ENCODE data around the gene AREL1.

AREL1 gene

GRCh38 chr14:74663884-74664283 lies 49.0 kb downstream of the AREL1 start:
- no peak overlapping the region for H3K4me3 ChIP-seq (ENCODE audit: low read depth, low read length)
- DNase-seq (ENCODE audit: low read depth), result no peak

GRCh38 chr14:74661726-74662450 lies 51.0 kb downstream of the AREL1 start:
- no peak overlapping the region for H3K4me3 ChIP-seq (ENCODE audit: low read depth, low read length)
- DNase-seq (ENCODE audit: low read depth), result no peak

GRCh38 chr14:74660863-74661262 lies 52.0 kb downstream of the AREL1 start:
- no peak overlapping the region for H3K4me3 ChIP-seq (ENCODE audit: low read depth, low read length)
- DNase-seq (ENCODE audit: low read depth), result no peak

- no peak overlapping the region for H3K4me3 ChIP-seq (ENCODE audit: low read depth, low read length)
- no peak for DNase-seq (ENCODE audit: low read depth)
These were observed 52.7 kb downstream of the AREL1 start for GRCh38 chr14:74660167-74660566.

GRCh38 chr14:74658535-74659131 lies 54.2 kb downstream of the AREL1 start:
- DNase-seq (ENCODE audit: low read depth), result no peak

GRCh38 chr14:74656964-74657363 lies 55.9 kb downstream of the AREL1 start:
- DNase-seq (ENCODE audit: low read depth), result no peak
- no peak overlapping the region for H3K4me3 ChIP-seq (ENCODE audit: low read depth, low read length)

More at GRCh38 chr14:74658535-74659131, 54.2 kb downstream of the AREL1 start:
- no peak overlapping the region for H3K4me3 ChIP-seq (ENCODE audit: low read depth, low read length)

GRCh38 chr14:74655599-74656395 lies 57.1 kb downstream of the AREL1 start:
- peak; percentile 60 for DNase-seq (ENCODE audit: low read depth)
- no peak overlapping the region for H3K4me3 ChIP-seq (ENCODE audit: low read depth, low read length)

GRCh38 chr14:74654931-74655330 lies 57.9 kb downstream of the AREL1 start:
- no peak for DNase-seq (ENCODE audit: low read depth)
- H3K4me3 ChIP-seq (ENCODE audit: low read depth, low read length), result no peak overlapping the region

- no peak overlapping the region for H3K4me3 ChIP-seq (ENCODE audit: low read depth, low read length)
- no peak for DNase-seq (ENCODE audit: low read depth)
These were observed 59.3 kb downstream of the AREL1 start for GRCh38 chr14:74653386-74654138.

- DNase-seq (ENCODE audit: low read depth), result no peak
- H3K4me3 ChIP-seq (ENCODE audit: low read depth, low read length), result no peak overlapping the region
These were observed 60.3 kb downstream of the AREL1 start for GRCh38 chr14:74652541-74652940.

GRCh38 chr14:74650927-74651686 lies 61.8 kb downstream of the AREL1 start:
- DNase-seq (ENCODE audit: low read depth), result no peak
- H3K4me3 ChIP-seq (ENCODE audit: low read depth, low read length), result no peak overlapping the region

- no peak overlapping the region for H3K4me3 ChIP-seq (ENCODE audit: low read depth, low read length)
- no peak for DNase-seq (ENCODE audit: low read depth)
These were observed 63.2 kb downstream of the AREL1 start for GRCh38 chr14:74649673-74650072.

- DNase-seq (ENCODE audit: low read depth), result no peak
- H3K4me3 ChIP-seq (ENCODE audit: low read depth, low read length), result no peak overlapping the region
These were observed 63.7 kb downstream of the AREL1 start for GRCh38 chr14:74649167-74649566.

- no peak overlapping the region for H3K4me3 ChIP-seq (ENCODE audit: low read depth, low read length)
These were observed 64.3 kb downstream of the AREL1 start for GRCh38 chr14:74648601-74649000.

GRCh38 chr14:74647678-74648461 lies 65.0 kb downstream of the AREL1 start:
- no peak overlapping the region for H3K4me3 ChIP-seq (ENCODE audit: low read depth, low read length)
- DNase-seq (ENCODE audit: low read depth), result no peak

More at GRCh38 chr14:74648601-74649000, 64.3 kb downstream of the AREL1 start:
- DNase-seq (ENCODE audit: low read depth), result no peak

- DNase-seq (ENCODE audit: low read depth), result no peak
- H3K4me3 ChIP-seq (ENCODE audit: low read depth, low read length), result no peak overlapping the region
These were observed 65.7 kb downstream of the AREL1 start for GRCh38 chr14:74647061-74647677.

GRCh38 chr14:74645756-74646470 lies 67.0 kb downstream of the AREL1 start:
- no peak overlapping the region for H3K4me3 ChIP-seq (ENCODE audit: low read depth, low read length)

More at GRCh38 chr14:74645756-74646470, 67.0 kb downstream of the AREL1 start:
- DNase-seq (ENCODE audit: low read depth), result no peak

Data from skeletal muscle cell (primary cell).